BLaER1 treated with 17β-estradiol and CSF1 and Interleukin-3, amounts not matched to agents 10 nM and 100 nM (cell line): ENCODE results near the gene CASTOR2.

Experiments used
- H3K27ac ChIP-seq, 11 experiments: shearing (Covaris generic); formaldehyde crosslinking; 2 replicates each; pipeline ENCODE4 v1.8.1; 2022
- H3K27me3 ChIP-seq, 11 experiments: shearing (Covaris generic); formaldehyde crosslinking; 2 replicates each; pipeline ENCODE4 v1.8.1; 2022
- H3K36me3 ChIP-seq, 11 experiments: shearing (Covaris generic); formaldehyde crosslinking; 2 replicates each; pipeline ENCODE4 v1.8.1; 2022
- H3K4me1 ChIP-seq, 10 experiments: shearing (Covaris generic); formaldehyde crosslinking; 2 replicates each; pipeline ENCODE4 v1.8.1; 2022
- H3K4me2 ChIP-seq, 11 experiments: shearing (Covaris generic); formaldehyde crosslinking; 2 replicates each; pipeline ENCODE4 v1.8.1; 2022
- H3K4me3 ChIP-seq, 10 experiments: shearing (Covaris generic); formaldehyde crosslinking; 2 replicates each; pipeline ENCODE4 v1.8.1; 2022
- H3K9ac ChIP-seq, 11 experiments: shearing (Covaris generic); formaldehyde crosslinking; 2 replicates each; pipeline ENCODE4 v1.8.1; 2022
- H3K9me3 ChIP-seq, 11 experiments: shearing (Covaris generic); formaldehyde crosslinking; replicated peaks in 1 of 11; 2 replicates each; pipeline ENCODE4 v1.8.1; 2022
- H4K20me1 ChIP-seq, 11 experiments: shearing (Covaris generic); formaldehyde crosslinking; 2 replicates each; pipeline ENCODE4 v1.8.1; 2022
- Cebpa-rat ChIP-seq, 11 experiments: shearing (Covaris generic); IDR thresholded peaks; 2 replicates each; pipeline ENCODE4 v1.8.1; 2022

Gene CASTOR2

GRCh38 chr7:75039166-75039565 lies 74.7 kb downstream of the CASTOR2 start:
- Histone ChIP-seq H3K36me3 (peaks cover 18 to 50% (median 34%) of the 10 kb centered on the region in 11 experiments; a peak in 21 of 22 replicates), H3K4me2 (no peak overlapping the region), H3K27ac (no peak overlapping the region), H3K27me3 (no peaks in the 10 kb centered on the region), H3K4me1 (0 out of 20 replicates have a peak, but pooled peaks cover 0 to 3% (median 0%) of the 10 kb centered on the region in 10 experiments), H3K9ac (no peak overlapping the region), H3K4me3 (no peak overlapping the region), H4K20me1 (peaks cover 0 to 25% (median 0%) of the 10 kb centered on the region in 11 experiments; a peak in 5 of 22 replicates), H3K9me3 (no peaks in the 10 kb centered on the region)
- no peak for TF ChIP-seq Cebpa-rat (IDR thresholded peaks at IDR 0.05)

- peaks cover 20 to 55% (median 36%) of the 10 kb centered on the region in 11 experiments; a peak in 21 of 22 replicates for H3K36me3 ChIP-seq
- TF ChIP-seq Cebpa-rat (IDR thresholded peaks at IDR 0.05), result no peak
- H3K4me2 ChIP-seq, result no peak overlapping the region
- H3K4me1 ChIP-seq, result 0 out of 20 replicates have a peak, but pooled peaks cover 0 to 3% (median 0%) of the 10 kb centered on the region in 10 experiments
- no peaks in the 10 kb centered on the region for H3K27me3 ChIP-seq
- H4K20me1 ChIP-seq, result peaks cover 0 to 25% (median 0%) of the 10 kb centered on the region in 11 experiments; a peak in 5 of 22 replicates
- H3K9ac ChIP-seq, result no peak overlapping the region
- no peak overlapping the region for H3K4me3 ChIP-seq
- H3K27ac ChIP-seq, result no peak overlapping the region
- no peaks in the 10 kb centered on the region for H3K9me3 ChIP-seq
Measured at GRCh38 chr7:75039709-75040108, 75.2 kb downstream of the CASTOR2 start.

- no peak overlapping the region for H3K27ac ChIP-seq
- no peaks in the 10 kb centered on the region for H3K9me3 ChIP-seq
- no peak overlapping the region for H3K4me3 ChIP-seq
- no peak for TF ChIP-seq Cebpa-rat (IDR thresholded peaks at IDR 0.05)
- H3K36me3 ChIP-seq, result peaks cover 28 to 63% (median 44%) of the 10 kb centered on the region in 11 experiments; a peak in 21 of 22 replicates
- H3K4me1 ChIP-seq, result 0 out of 20 replicates have a peak, but pooled peaks cover 0 to 3% (median 0%) of the 10 kb centered on the region in 10 experiments
- no peak overlapping the region for H3K9ac ChIP-seq
- H4K20me1 ChIP-seq, result peaks cover 0 to 25% (median 0%) of the 10 kb centered on the region in 11 experiments; a peak in 5 of 22 replicates
- no peak overlapping the region for H3K4me2 ChIP-seq
- H3K27me3 ChIP-seq, result no peaks in the 10 kb centered on the region
Measured at GRCh38 chr7:75040512-75040911, 76.0 kb downstream of the CASTOR2 start.

- no peak overlapping the region for H3K4me3 ChIP-seq
- H3K4me2 ChIP-seq, result no peak overlapping the region
- no peak overlapping the region for H3K9ac ChIP-seq
- H3K36me3 ChIP-seq, result peaks cover 40 to 79% (median 59%) of the 10 kb centered on the region in 11 experiments
- H4K20me1 ChIP-seq, result peaks cover 0 to 35% (median 0%) of the 10 kb centered on the region in 11 experiments; a peak in 9 of 22 replicates
- no peaks in the 10 kb centered on the region for H3K9me3 ChIP-seq
- 0 out of 20 replicates have a peak, but pooled peaks cover 0 to 6% (median 0%) of the 10 kb centered on the region in 10 experiments for H3K4me1 ChIP-seq
- no peaks in the 10 kb centered on the region for H3K27me3 ChIP-seq
- H3K27ac ChIP-seq, result no peak overlapping the region
- TF ChIP-seq Cebpa-rat (IDR thresholded peaks at IDR 0.05), result no peak
Measured at GRCh38 chr7:75042286-75042685, 77.8 kb downstream of the CASTOR2 start.

GRCh38 chr7:75042831-75043703 lies 78.6 kb downstream of the CASTOR2 start:
- no peak for TF ChIP-seq Cebpa-rat (IDR thresholded peaks at IDR 0.05)
- Histone ChIP-seq H4K20me1 (peaks cover 0 to 28% (median 0%) of the 10 kb centered on the region in 11 experiments; a peak in 9 of 22 replicates), H3K4me1 (0 out of 20 replicates have a peak, but pooled peaks cover 0 to 6% (median 0%) of the 10 kb centered on the region in 10 experiments), H3K27ac (no peak overlapping the region), H3K4me2 (no peak overlapping the region), H3K27me3 (no peaks in the 10 kb centered on the region), H3K9ac (no peak overlapping the region), H3K36me3 (peaks cover 41 to 87% (median 64%) of the 10 kb centered on the region in 11 experiments), H3K4me3 (no peak overlapping the region), H3K9me3 (no peaks in the 10 kb centered on the region)

- H3K4me1 ChIP-seq, result 0 out of 20 replicates have a peak, but pooled peaks cover 0 to 6% (median 0%) of the 10 kb centered on the region in 10 experiments
- H3K4me3 ChIP-seq, result no peak overlapping the region
- no peak for TF ChIP-seq Cebpa-rat (IDR thresholded peaks at IDR 0.05)
- H3K36me3 ChIP-seq, result peaks cover 69 to 99% (median 87%) of the 10 kb centered on the region in 11 experiments
- no peaks in the 10 kb centered on the region for H3K27me3 ChIP-seq
- H3K9ac ChIP-seq, result 0 out of 22 replicates have a peak overlapping the region, but pooled peaks of 1 of the 11 experiments have one; percentile 4
- no peaks in the 10 kb centered on the region for H3K9me3 ChIP-seq
- H3K4me2 ChIP-seq, result no peak overlapping the region
- no peak overlapping the region for H3K27ac ChIP-seq
- H4K20me1 ChIP-seq, result peaks cover 0 to 32% (median 0%) of the 10 kb centered on the region in 11 experiments; a peak in 9 of 22 replicates
Measured at GRCh38 chr7:75045881-75046280, 81.4 kb downstream of the CASTOR2 start.

- no peaks in the 10 kb centered on the region for H3K9me3 ChIP-seq
- no peak for TF ChIP-seq Cebpa-rat (IDR thresholded peaks at IDR 0.05)
- H3K4me1 ChIP-seq, result 0 out of 20 replicates have a peak, but pooled peaks cover 0 to 6% (median 0%) of the 10 kb centered on the region in 10 experiments
- H3K4me2 ChIP-seq, result no peak overlapping the region
- peaks cover 0 to 32% (median 5%) of the 10 kb centered on the region in 11 experiments; a peak in 8 of 22 replicates for H4K20me1 ChIP-seq
- H3K9ac ChIP-seq, result no peak overlapping the region
- H3K36me3 ChIP-seq, result peaks cover 65 to 93% (median 82%) of the 10 kb centered on the region in 11 experiments
- no peak overlapping the region for H3K27ac ChIP-seq
- H3K4me3 ChIP-seq, result no peak overlapping the region
- no peaks in the 10 kb centered on the region for H3K27me3 ChIP-seq
Measured at GRCh38 chr7:75048435-75049379, 84.2 kb downstream of the CASTOR2 start.

- TF ChIP-seq Cebpa-rat (IDR thresholded peaks at IDR 0.05), result no peak
- Histone ChIP-seq H3K27me3 (no peaks in the 10 kb centered on the region), H3K4me2 (no peak overlapping the region), H3K36me3 (peaks cover 69 to 93% (median 87%) of the 10 kb centered on the region in 11 experiments), H3K9ac (no peak overlapping the region), H3K9me3 (no peaks in the 10 kb centered on the region), H3K4me1 (peaks cover 0 to 17% (median 4%) of the 10 kb centered on the region in 10 experiments; a peak in 13 of 20 replicates), H3K27ac (no peak overlapping the region), H3K4me3 (no peak overlapping the region), H4K20me1 (peaks cover 0 to 43% (median 5%) of the 10 kb centered on the region in 11 experiments; a peak in 8 of 22 replicates)
Measured at GRCh38 chr7:75049817-75050216, 85.3 kb downstream of the CASTOR2 start.
